ENCODE results near the gene GMNN.

DNA sequence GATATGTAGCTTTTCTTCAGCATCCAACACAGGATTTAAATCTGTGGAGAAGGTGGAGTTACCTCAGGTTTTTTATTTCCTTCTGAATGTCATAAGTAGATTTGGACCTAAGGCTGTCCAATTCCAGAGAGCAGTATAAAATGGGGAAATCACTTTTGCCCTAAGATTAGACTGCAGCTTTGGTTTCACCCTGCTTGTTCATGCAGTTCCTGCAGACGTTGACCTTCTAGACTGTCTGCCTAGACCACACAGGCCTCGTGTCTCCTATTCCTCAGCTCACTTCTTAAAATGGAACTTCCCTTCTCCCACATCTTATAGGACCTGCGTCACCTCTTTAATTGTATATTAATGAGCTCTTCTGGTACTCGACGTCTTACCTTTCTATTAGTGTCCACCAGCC lies 29.8 kb upstream of the GMNN start:
- TF ChIP-seq, protein P1, sequence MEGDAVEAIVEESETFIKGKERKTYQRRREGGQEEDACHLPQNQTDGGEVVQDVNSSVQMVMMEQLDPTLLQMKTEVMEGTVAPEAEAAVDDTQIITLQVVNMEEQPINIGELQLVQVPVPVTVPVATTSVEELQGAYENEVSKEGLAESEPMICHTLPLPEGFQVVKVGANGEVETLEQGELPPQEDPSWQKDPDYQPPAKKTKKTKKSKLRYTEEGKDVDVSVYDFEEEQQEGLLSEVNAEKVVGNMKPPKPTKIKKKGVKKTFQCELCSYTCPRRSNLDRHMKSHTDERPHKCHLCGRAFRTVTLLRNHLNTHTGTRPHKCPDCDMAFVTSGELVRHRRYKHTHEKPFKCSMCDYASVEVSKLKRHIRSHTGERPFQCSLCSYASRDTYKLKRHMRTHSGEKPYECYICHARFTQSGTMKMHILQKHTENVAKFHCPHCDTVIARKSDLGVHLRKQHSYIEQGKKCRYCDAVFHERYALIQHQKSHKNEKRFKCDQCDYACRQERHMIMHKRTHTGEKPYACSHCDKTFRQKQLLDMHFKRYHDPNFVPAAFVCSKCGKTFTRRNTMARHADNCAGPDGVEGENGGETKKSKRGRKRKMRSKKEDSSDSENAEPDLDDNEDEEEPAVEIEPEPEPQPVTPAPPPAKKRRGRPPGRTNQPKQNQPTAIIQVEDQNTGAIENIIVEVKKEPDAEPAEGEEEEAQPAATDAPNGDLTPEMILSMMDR (IDR thresholded peaks at IDR 0.05) = no peak
- TF ChIP-seq POLR2AphosphoS5 (IDR thresholded peaks at IDR 0.05) (no peak), POLR2A (IDR thresholded peaks at IDR 0.05; ENCODE audit: low read depth) (no peak)

All from esophagus muscularis mucosa (tissue), 3 donors.